Aorta (tissue), 5 donors: Measurements from ENCODE around the gene AMOTL1. TPM values are rescaled to one million over a fixed set of nuclear protein-coding genes. Genes with fewer than 3 reads are reported as not detected.

ENCODE experiments used
- ATAC-seq: fragments of 200-7000 bp; cut with Tn5 transposase; one replicate; pipeline ENCODE4 v1.9.1; 2022; ENCODE audit warnings: moderate library complexity; ENCODE audit not compliant: low FRiP score
- DNase-seq, 2 donors: peaks; one replicate each; pipeline ENCODE4 v3.0.0-alpha.2; 2020
- H3K27ac ChIP-seq, 2 donors: one replicate each; pipeline ENCODE4 v1.5.1; 2013; ENCODE audit warnings: low read length in 2 of 2, mild to moderate bottlenecking in 2 of 2, moderate library complexity in 2 of 2, control low read depth in 1 of 2, inconsistent platforms in 1 of 2, low read depth in 1 of 2
- H3K27me3 ChIP-seq, 2 donors: one replicate each; pipeline ENCODE4 v1.6.1; 2013; ENCODE audit warnings: control low read depth in 1 of 2, low read length in 1 of 2, mild to moderate bottlenecking in 1 of 2, moderate library complexity in 1 of 2; ENCODE audit not compliant: insufficient read depth in 2 of 2, control insufficient read depth in 1 of 2
- H3K36me3 ChIP-seq, 2 donors: one replicate each; pipeline ENCODE4 v1.6.1; 2013; ENCODE audit warnings: control low read depth in 1 of 2, low read length in 1 of 2, mild to moderate bottlenecking in 1 of 2; ENCODE audit not compliant: insufficient read depth in 2 of 2, control insufficient read depth in 1 of 2
- H3K4me1 ChIP-seq, 2 donors: one replicate each; pipeline ENCODE4 v1.6.1; 2013; ENCODE audit warnings: low read length in 2 of 2, control low read depth in 1 of 2, mild to moderate bottlenecking in 1 of 2, moderate library complexity in 1 of 2; ENCODE audit not compliant: insufficient read depth in 2 of 2, control insufficient read depth in 1 of 2
- H3K4me3 ChIP-seq, 2 donors: one replicate each; pipeline ENCODE4 v1.5.1; 2013; ENCODE audit warnings: low read length in 2 of 2, control low read depth in 1 of 2, mild to moderate bottlenecking in 1 of 2
- H3K9me3 ChIP-seq: one replicate; pipeline ENCODE4 v1.6.1; 2013; ENCODE audit warnings: mild to moderate bottlenecking, low read length; ENCODE audit not compliant: control insufficient read depth
- WGBS, 2 donors: extraction: QIAGEN DNeasy Blood & Tissue Kit; methylation state at CpG; one replicate each; pipeline ENCODE4 v1.1.7; 2013; 5-methylcytosine and 5-hydroxymethylcytosine counted together
- intact Hi-C, 2 donors: fragments of 100-400 bp; cut with DNase I; formaldehyde crosslinking; loops; one replicate each; pipeline versions ENCODE4 v1.14.2 to v1.15.0; 2022
- polyA plus RNA-seq, 2 donors: library from polyadenylated mRNA; stranded (reverse); fragments of 200-250 nt; gene quantifications; one replicate each; pipeline ENCODE4 v1.2.3, GENCODE V29; 2013
- total RNA-seq, 2 donors: library from RNA; stranded (reverse); fragmentation: NEBNext Ultra II Directional; extraction: Animal tissue kit (Norgen Biotek cat#: 25700); gene quantifications; one replicate each; pipeline ENCODE4 v1.2.1, GENCODE V29; 2021
- donor health status: healthy with polysubstance abuse.
- donor health status: Bipolar disorder and iron deficiency.
- donor health status: DM: no; HTN: no; CAD: no.
- donor health status: DM: no; HTN: no; CAD: no.
- donor health status: DM: yes; HTN: yes; CAD: no.

The AMOTL1 gene
- total and polyA plus RNA-seq, 4 donors: 12.5 to 78.5 (median 39.6) TPM

DNA sequence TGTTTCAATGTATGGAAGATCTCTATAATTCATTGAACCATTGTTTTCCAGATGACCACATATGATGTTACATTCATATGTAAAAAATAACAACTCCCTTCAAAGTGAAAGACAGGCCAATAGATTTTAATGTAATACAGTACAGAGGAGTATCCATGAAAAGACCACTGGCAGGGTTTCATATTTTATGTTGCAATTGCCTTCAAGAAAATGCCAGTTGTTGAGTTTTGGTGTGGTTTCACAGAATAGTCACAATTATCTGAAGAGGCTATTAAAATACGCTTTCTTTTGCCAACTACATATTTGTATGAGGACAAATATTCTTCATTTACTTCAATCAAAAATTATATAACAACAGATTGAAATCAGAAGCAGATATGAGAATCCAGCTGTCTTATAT, 14.3 kb downstream of the AMOTL1 start:
- 75 to 79% methylated on average over 1 of the region's 1 CpG for WGBS, 2 donors
- no peaks in the 10 kb centered on the region for H3K36me3 ChIP-seq
- ATAC-seq (no peak), DNase-seq (no peak)
- H3K27me3 ChIP-seq: no peaks in the 10 kb centered on the region
- H3K27ac ChIP-seq: no peak overlapping the region
- no peak overlapping the region for H3K4me3 ChIP-seq
- intact Hi-C loops: loop anchor here in 1 of 2 donors (10.0 kb wide), 1 partner anchor 62 kb away; no protein-coding TSS in a partner anchor
- H3K9me3 ChIP-seq: no peaks in the 10 kb centered on the region
- peaks cover 0 to 14% of the 10 kb centered on the region in 2 donors for H3K4me1 ChIP-seq

DNA sequence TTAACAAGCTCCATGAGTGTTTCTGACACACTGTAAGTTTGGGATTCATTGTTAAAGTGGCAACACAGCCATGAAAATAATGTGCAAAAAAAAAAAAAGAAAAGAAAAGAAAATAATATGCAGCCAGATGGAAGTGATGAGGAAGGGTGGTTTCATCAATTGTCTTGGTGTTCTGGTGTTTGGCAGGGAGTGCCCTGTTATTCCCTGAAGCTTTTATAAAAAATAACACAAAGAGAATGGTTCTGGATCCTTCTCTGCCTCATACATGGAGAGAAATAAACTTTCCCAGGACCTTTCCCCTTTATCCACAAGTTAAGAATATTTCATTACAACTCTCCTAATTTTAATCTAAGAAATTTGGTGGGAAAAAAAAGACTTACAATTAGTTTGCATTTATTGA, 16.7 kb downstream of the AMOTL1 start:
- Histone ChIP-seq H3K4me1 (peaks cover 3 to 21% of the 10 kb centered on the region in 2 donors), H3K27me3 (no peaks in the 10 kb centered on the region), H3K36me3 (no peaks in the 10 kb centered on the region), H3K9me3 (no peaks in the 10 kb centered on the region), H3K27ac (no peak overlapping the region), H3K4me3 (no peak overlapping the region)
- DNase-seq (no peak), ATAC-seq (no peak)
- intact Hi-C loops: loop anchor here in 1 of 2 donors (10.0 kb wide), 1 partner anchor 60 kb away; no protein-coding TSS in a partner anchor

GRCh38 chr11:94785509-94785908, 17.4 kb downstream of the AMOTL1 start:
- H3K36me3 ChIP-seq: no peaks in the 10 kb centered on the region
- H3K4me3 ChIP-seq: no peak overlapping the region
- H3K9me3 ChIP-seq: no peaks in the 10 kb centered on the region
- H3K27me3 ChIP-seq: no peaks in the 10 kb centered on the region
- no peak overlapping the region for H3K27ac ChIP-seq
- no peak for ATAC-seq
- H3K4me1 ChIP-seq: peaks cover 3 to 18% of the 10 kb centered on the region in 2 donors
- DNase-seq: no peak
- WGBS, 2 donors: 74 to 75% methylated on average over 4 of the region's 4 CpGs
- intact Hi-C loops: loop anchor here in 1 of 2 donors (10.0 kb wide), 1 partner anchor 59 kb away; no protein-coding TSS in a partner anchor

DNA sequence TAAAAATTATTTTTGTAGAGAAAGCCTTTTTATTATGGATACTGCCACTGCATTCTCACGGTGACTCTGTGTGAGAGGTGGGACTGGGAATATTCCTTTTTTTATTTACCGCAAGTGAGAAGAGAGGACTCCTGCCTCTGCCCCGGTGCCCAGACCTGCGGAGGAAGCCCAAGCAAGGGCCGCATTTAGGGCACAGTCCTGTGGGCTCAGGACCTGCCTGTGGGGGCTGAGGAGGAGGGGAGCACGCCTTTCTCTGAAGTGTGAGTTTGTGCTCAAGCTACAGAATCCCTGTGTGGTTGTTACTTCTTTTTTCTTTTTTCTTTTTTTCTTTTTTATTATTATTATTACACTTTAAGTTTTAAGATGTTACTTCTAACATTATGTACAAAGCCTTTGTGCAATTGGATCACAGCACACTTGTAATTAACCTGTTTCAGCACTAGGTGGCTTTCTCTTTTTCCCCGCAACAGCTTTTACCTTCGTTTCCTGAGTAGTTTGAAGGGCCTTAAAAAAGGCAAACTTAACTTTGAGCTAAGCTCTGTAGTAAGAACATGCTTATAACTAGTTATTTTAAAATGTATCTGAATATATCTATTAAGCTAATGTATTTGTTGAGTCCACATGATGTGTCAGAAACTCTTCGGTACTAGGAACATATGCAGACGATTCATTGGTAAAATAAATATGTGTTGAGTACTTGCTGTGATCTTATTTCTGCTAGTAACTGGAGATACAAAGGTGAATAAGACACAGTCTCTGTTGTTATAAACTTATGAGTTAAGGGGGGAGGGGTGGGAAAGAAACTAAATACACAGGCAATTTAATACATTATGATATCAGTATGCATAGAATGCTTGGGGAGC, 18.3 kb downstream of the AMOTL1 start:
- Histone ChIP-seq H3K27ac (no peak overlapping the region), H3K9me3 (no peaks in the 10 kb centered on the region), H3K4me1 (peaks cover 3 to 16% of the 10 kb centered on the region in 2 donors), H3K27me3 (no peaks in the 10 kb centered on the region), H3K4me3 (no peak overlapping the region), H3K36me3 (no peaks in the 10 kb centered on the region)
- ATAC-seq (no peak), DNase-seq (no peak)
- intact Hi-C loops: loop anchor here in 1 of 2 donors (10.0 kb wide), 1 partner anchor 58 kb away; no protein-coding TSS in a partner anchor
- 50 to 52% methylated on average over 10 of the region's 10 CpGs for WGBS, 2 donors

DNA sequence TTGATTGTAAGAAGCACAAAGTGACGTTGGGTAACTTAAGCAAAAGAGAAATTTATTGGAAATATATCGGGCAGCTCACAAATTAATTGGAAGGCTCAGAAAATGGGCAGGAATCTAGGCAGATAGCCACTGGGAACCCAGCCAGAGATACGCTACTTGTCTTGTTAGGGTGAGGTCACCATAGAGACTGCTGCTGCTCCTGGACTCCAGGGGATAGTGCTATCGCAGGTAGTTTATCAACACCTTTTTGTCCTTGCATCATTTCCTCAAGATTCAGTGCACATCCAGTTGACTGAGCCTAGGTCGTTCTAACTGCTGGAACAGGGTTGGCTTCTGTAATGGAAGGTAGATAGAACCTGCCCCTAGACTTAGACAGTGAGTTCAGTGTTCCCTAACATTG, 19.6 kb downstream of the AMOTL1 start:
- WGBS, 2 donors: 81 to 84% methylated on average over 5 of the region's 5 CpGs
- Histone ChIP-seq H3K4me3 (no peak overlapping the region), H3K36me3 (no peaks in the 10 kb centered on the region), H3K27ac (no peak overlapping the region), H3K27me3 (no peaks in the 10 kb centered on the region), H3K4me1 (peaks cover 5 to 22% of the 10 kb centered on the region in 2 donors), H3K9me3 (no peaks in the 10 kb centered on the region)
- intact Hi-C loops: loop anchor here in 1 of 2 donors (10.0 kb wide), 1 partner anchor 57 kb away; no protein-coding TSS in a partner anchor
- ATAC-seq (no peak), DNase-seq (no peak)

DNA sequence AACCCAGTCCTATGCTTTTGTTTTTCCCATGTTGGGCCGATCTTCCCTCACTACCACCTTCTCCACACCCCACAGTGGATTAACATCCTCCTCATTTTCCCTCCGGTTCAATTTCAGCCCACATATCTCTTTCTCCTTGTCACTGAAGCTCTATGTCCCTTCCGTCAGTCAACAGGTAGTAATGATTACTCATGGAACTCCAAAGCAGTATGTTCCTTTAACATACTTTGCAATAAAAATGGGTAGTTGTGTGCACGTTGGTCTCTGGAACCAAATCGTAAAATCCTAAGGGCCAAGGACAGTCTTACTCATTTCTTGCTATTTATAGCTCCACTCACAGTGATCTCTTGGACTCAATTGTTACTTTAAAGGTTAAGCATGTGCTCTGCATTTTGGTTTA, 20.2 kb downstream of the AMOTL1 start:
- DNase-seq: no peak
- no peak overlapping the region for H3K4me3 ChIP-seq
- no peaks in the 10 kb centered on the region for H3K27me3 ChIP-seq
- H3K27ac ChIP-seq: no peak overlapping the region
- no peak for ATAC-seq
- peaks cover 5 to 26% of the 10 kb centered on the region in 2 donors for H3K4me1 ChIP-seq
- H3K36me3 ChIP-seq: no peaks in the 10 kb centered on the region
- 48 to 50% methylated on average over 5 of the region's 5 CpGs for WGBS, 2 donors
- no peaks in the 10 kb centered on the region for H3K9me3 ChIP-seq
- intact Hi-C loops: loop anchor here in 1 of 2 donors (10.0 kb wide), 1 partner anchor 56 kb away; no protein-coding TSS in a partner anchor

DNA sequence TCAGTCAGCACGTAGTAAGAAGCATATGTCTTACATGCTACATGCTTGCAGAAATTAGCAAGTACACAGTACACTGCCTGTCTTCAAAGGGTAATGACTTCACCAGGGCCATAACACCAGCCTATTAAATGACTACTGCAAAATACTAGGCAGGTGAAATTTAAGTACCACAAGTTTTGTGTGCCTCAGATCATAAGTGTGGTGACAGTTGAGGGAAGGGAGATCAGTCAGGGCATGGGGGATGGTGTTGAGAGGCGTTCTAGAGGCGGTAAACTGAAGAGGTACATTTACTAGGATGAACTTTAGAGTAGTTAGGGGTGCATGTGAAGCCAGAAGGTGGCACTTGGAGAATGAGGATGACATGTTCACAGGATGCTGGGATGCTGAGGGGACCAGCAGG, 22.0 kb downstream of the AMOTL1 start:
- no peak overlapping the region for H3K27ac ChIP-seq
- 91 to 92% methylated on average over 3 of the region's 3 CpGs for WGBS, 2 donors

GRCh38 chr11:94790661-94791180, 22.6 kb downstream of the AMOTL1 start:
- ATAC-seq (no peak), DNase-seq (no peak)
- no peaks in the 10 kb centered on the region for H3K36me3 ChIP-seq
- 48 to 53% methylated on average over 6 of the region's 6 CpGs for WGBS, 2 donors
- no peaks in the 10 kb centered on the region for H3K9me3 ChIP-seq
- intact Hi-C loops: no loop called here
- no peaks in the 10 kb centered on the region for H3K27me3 ChIP-seq
- no peak overlapping the region for H3K4me3 ChIP-seq
- peaks cover 5 to 31% of the 10 kb centered on the region in 2 donors for H3K4me1 ChIP-seq
- H3K27ac ChIP-seq: no peak overlapping the region

More for the DNA sequence above, 22.0 kb downstream of the AMOTL1 start:
- ATAC-seq (no peak), DNase-seq (no peak)
- no peaks in the 10 kb centered on the region for H3K9me3 ChIP-seq
- H3K36me3 ChIP-seq: no peaks in the 10 kb centered on the region
- peaks cover 5 to 31% of the 10 kb centered on the region in 2 donors for H3K4me1 ChIP-seq
- H3K27me3 ChIP-seq: no peaks in the 10 kb centered on the region
- H3K4me3 ChIP-seq: no peak overlapping the region
- intact Hi-C loops: no loop called here
